Progenitor cell of endocrine pancreas (in vitro differentiated cells): ENCODE results near the gene PDE3A. TPM values are rescaled to one million over a fixed set of nuclear protein-coding genes. Genes with fewer than 3 reads are reported as not detected.

Experiments used
- DNase-seq: peaks from one replicate; pipeline ENCODE4 v3.0.0; 2021; ENCODE audit warnings: low spot score; ENCODE audit not compliant: unreplicated experiment
- H3K27ac Mint-ChIP-seq: 2 replicates; pipeline ENCODE4 v1.8.0; 2021; ENCODE audit warnings: mild to moderate bottlenecking, moderate library complexity, mixed read lengths
- H3K27me3 Mint-ChIP-seq: 2 replicates; pipeline ENCODE4 v1.8.0; 2021; ENCODE audit warnings: mixed read lengths
- H3K36me3 Mint-ChIP-seq: 2 replicates; pipeline ENCODE4 v1.8.0; 2022; ENCODE audit warnings: mixed read lengths; ENCODE audit not compliant: insufficient read depth
- H3K4me1 Mint-ChIP-seq: 2 replicates; pipeline ENCODE4 v1.8.0; 2021; ENCODE audit warnings: low read depth, mixed read lengths
- H3K4me3 Mint-ChIP-seq: 2 replicates; pipeline ENCODE4 v1.8.0; 2021; ENCODE audit warnings: low read depth, mild to moderate bottlenecking, moderate library complexity, mixed read lengths
- H3K9me3 Mint-ChIP-seq: 2 replicates; pipeline ENCODE4 v1.8.0; 2021; ENCODE audit warnings: low read depth, mixed read lengths
- total RNA-seq: library from RNA; stranded (reverse); gene quantifications from 2 replicates; pipeline ENCODE4 v1.2.1, GENCODE V29; 2021
- TF ChIP-seq, protein P1 (sequence below): fragments of 200-600 bp; sonication (generic); IDR thresholded peaks from one replicate; pipeline ENCODE4 v1.5.0; 2021; ENCODE audit warnings: antibody characterized with exemption, mild to moderate bottlenecking; ENCODE audit not compliant: unreplicated experiment

PDE3A gene
- total RNA-seq, 1 donor from 2014 or later = 121 TPM

DNA sequence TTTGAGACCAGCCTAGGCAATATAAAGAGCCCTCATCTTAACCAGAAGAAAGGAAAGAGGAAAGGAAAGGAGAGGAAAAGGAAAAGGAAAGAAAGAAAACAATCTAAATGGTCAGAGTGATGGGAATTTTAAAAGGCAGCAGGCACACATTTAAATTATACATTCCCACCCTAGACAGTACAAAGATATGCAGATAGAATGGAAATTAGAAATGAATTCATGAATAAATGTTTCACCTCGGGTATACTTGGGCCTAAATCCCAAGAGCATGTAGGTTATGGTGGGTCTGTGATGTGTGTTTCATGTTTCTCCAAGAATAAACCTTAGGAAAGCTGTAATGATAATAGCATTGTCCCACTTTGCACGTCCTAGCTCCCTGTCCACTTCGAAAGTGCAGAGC, 222.2 kb downstream of the PDE3A start:
- H3K27me3 Mint-ChIP-seq = no peaks in the 10 kb centered on the region
- H3K27ac Mint-ChIP-seq = peak overlapping the region; percentile 5
- H3K4me1 Mint-ChIP-seq = peaks cover 32% of the 10 kb centered on the region
- TF ChIP-seq, protein P1, sequence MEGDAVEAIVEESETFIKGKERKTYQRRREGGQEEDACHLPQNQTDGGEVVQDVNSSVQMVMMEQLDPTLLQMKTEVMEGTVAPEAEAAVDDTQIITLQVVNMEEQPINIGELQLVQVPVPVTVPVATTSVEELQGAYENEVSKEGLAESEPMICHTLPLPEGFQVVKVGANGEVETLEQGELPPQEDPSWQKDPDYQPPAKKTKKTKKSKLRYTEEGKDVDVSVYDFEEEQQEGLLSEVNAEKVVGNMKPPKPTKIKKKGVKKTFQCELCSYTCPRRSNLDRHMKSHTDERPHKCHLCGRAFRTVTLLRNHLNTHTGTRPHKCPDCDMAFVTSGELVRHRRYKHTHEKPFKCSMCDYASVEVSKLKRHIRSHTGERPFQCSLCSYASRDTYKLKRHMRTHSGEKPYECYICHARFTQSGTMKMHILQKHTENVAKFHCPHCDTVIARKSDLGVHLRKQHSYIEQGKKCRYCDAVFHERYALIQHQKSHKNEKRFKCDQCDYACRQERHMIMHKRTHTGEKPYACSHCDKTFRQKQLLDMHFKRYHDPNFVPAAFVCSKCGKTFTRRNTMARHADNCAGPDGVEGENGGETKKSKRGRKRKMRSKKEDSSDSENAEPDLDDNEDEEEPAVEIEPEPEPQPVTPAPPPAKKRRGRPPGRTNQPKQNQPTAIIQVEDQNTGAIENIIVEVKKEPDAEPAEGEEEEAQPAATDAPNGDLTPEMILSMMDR = no peak
- no peak for DNase-seq
- no peaks in the 10 kb centered on the region for H3K9me3 Mint-ChIP-seq
- H3K36me3 Mint-ChIP-seq = peaks cover 13% of the 10 kb centered on the region
- no peak overlapping the region for H3K4me3 Mint-ChIP-seq

DNA sequence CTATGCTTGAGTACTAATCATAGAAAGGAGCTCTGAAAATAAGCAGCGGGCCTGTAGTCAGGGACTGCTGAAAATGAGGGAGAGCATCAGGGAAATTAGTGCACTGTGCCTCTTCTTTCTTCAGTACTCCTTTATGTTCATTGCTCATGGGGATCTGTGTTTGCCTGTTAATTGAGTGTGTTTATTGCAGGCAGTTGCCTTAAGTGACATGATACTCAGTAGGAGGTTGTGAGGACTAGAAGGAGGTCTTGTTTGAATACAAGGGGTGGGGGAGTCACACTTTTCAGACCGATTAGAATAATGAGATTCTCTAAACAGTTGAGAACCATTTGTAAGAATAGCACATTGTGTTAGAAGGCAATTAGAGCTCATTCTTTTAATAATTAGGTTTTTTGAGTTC, 224.2 kb downstream of the PDE3A start:
- Mint-ChIP-seq H3K27ac (no peak overlapping the region), H3K4me1 (peaks cover 26% of the 10 kb centered on the region), H3K4me3 (no peak overlapping the region), H3K36me3 (peaks cover 12% of the 10 kb centered on the region), H3K9me3 (no peaks in the 10 kb centered on the region), H3K27me3 (no peaks in the 10 kb centered on the region)
- TF ChIP-seq, protein P1 = no peak
- DNase-seq = no peak

- H3K4me3 Mint-ChIP-seq = no peak overlapping the region
- H3K9me3 Mint-ChIP-seq = no peaks in the 10 kb centered on the region
- TF ChIP-seq, protein P1 = no peak
- H3K27ac Mint-ChIP-seq = peak overlapping the region; percentile 33
- H3K27me3 Mint-ChIP-seq = no peaks in the 10 kb centered on the region
- H3K36me3 Mint-ChIP-seq = peaks cover 7% of the 10 kb centered on the region
- H3K4me1 Mint-ChIP-seq = peaks cover 18% of the 10 kb centered on the region
- DNase-seq = no peak
Measured at GRCh38 chr12:20593611-20594010, 225.3 kb downstream of the PDE3A start.

DNA sequence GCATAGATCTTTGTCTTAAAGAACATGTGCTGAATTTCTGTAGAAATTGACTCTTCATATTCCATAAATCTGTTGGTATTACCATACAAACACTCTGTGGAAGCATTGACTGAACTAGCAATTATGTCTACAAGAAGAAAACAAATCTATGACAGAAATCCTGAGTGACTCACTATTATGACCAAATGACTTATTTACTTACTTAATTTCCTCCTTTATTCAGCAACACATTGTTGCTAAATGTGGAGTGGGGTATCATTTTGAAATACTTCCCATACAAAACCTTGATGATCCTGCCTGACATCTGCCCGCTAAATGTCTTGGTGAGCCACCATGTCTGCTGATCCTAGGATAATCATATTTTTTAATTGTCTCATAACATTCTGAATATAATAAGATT, 227.7 kb downstream of the PDE3A start:
- TF ChIP-seq, protein P1 = no peak
- Mint-ChIP-seq H3K27ac (no peak overlapping the region), H3K27me3 (no peaks in the 10 kb centered on the region), H3K36me3 (peaks cover 1% of the 10 kb centered on the region), H3K4me1 (peaks cover 10% of the 10 kb centered on the region), H3K4me3 (no peak overlapping the region), H3K9me3 (no peaks in the 10 kb centered on the region)
- DNase-seq = no peak

GRCh38 chr12:20599757-20600156, 231.4 kb downstream of the PDE3A start:
- H3K36me3 Mint-ChIP-seq = peaks cover 1% of the 10 kb centered on the region
- TF ChIP-seq, protein P1 = no peak

More at GRCh38 chr12:20599757-20600156, 231.4 kb downstream of the PDE3A start:
- Mint-ChIP-seq H3K9me3 (no peaks in the 10 kb centered on the region), H3K4me3 (no peak overlapping the region), H3K27me3 (no peaks in the 10 kb centered on the region), H3K27ac (no peak overlapping the region), H3K4me1 (peaks cover 4% of the 10 kb centered on the region)
- no peak for DNase-seq
